Measurements from ENCODE around the gene MINDY4. TPM values are rescaled to one million over a fixed set of nuclear protein-coding genes. Genes with fewer than 3 reads are reported as not detected.

Gene MINDY4
- total and polyA plus RNA-seq, 2 of the 4 experiments (the other 2 are of a cell fraction): 1.8 to 3.6 TPM

GRCh38 chr7:30761214-30762156 is 9.7 kb upstream of the MINDY4 start:
- H4K5ac ChIP-seq (ENCODE audit: low read depth, low read length): no peak overlapping the region
- intact Hi-C loops (cut with micrococcal nuclease): no loop called here
- DNase-seq (no peak), ATAC-seq (ENCODE audit: low read depth) (no peak)
- H3K4me2 ChIP-seq (ENCODE audit: low read depth, low read length): no peak overlapping the region
- no peak overlapping the region for H3K56ac ChIP-seq (ENCODE audit: extremely low read depth, insufficient read depth, low read length)
- H2AFZ ChIP-seq (replicated peaks; ENCODE audit: low read length, poor library complexity): no peak overlapping the region
- peaks cover 16% of the 10 kb centered on the region; the same call in 1 of the 2 replicates for H3K4me1 ChIP-seq (ENCODE audit: control insufficient read depth, insufficient read depth, low read length)
- in situ Hi-C loops (cut with MboI; ENCODE audit: low sequenced_read_pairs): no loop called here
- H4K8ac ChIP-seq (ENCODE audit: low read depth in 2 of 2, low read length in 2 of 2): no peak overlapping the region
- H2BK5ac ChIP-seq (ENCODE audit: low read depth, low read length, poor library complexity, severe bottlenecking): no peak overlapping the region
- H2BK15ac ChIP-seq (ENCODE audit: low read depth, low read length): no peak overlapping the region
- H2AK5ac ChIP-seq (ENCODE audit: low read depth, low read length): no peak overlapping the region
- peaks cover 3% of the 10 kb centered on the region; the same call in 1 of the 2 replicates for H3K9me1 ChIP-seq (ENCODE audit: insufficient read depth, low read length)
- 0% methylated on average over 1 of the region's 13 CpGs; no CpG with 5 or more reads in 1 of the 2 experiments for WGBS, 2 experiments (ENCODE audit: extremely low coverage in 2 of 2, insufficient read length in 1 of 2)
- H3K27ac ChIP-seq (ENCODE audit: insufficient read depth, low read length): no peak overlapping the region
- no peak overlapping the region for H2BK20ac ChIP-seq (ENCODE audit: low read depth, low read length)
- no peak overlapping the region for H3K14ac ChIP-seq (replicated peaks; ENCODE audit: low read depth, low read length)
- no peak overlapping the region for H2BK120ac ChIP-seq (ENCODE audit: low read depth, low read length)
- no peaks in the 10 kb centered on the region for H3K36me3 ChIP-seq (ENCODE audit: control insufficient read depth, insufficient read depth, low read length)
- no TSS peak for BruUV-seq (replicated peaks)
- no peak overlapping the region for H4K91ac ChIP-seq (ENCODE audit: insufficient read depth, low read depth, low read length)
- H3K27me3 ChIP-seq (ENCODE audit: control insufficient read depth, insufficient read depth, low read length): 0 out of 2 replicates have a peak, but pooled peaks cover 2% of the 10 kb centered on the region
- dilution Hi-C loops (cut with HindIII; ENCODE audit: low sequenced_read_pairs, unreplicated experiment): no loop called here
- no peak overlapping the region for H3K4ac ChIP-seq (ENCODE audit: low read depth, low read length)
- H3K18ac ChIP-seq (ENCODE audit: low read depth, low read length): no peak overlapping the region
- H3K9ac ChIP-seq (ENCODE audit: low read depth, low read length): no peak overlapping the region
- H3K23ac ChIP-seq (ENCODE audit: low read depth, low read length): no peak overlapping the region
- no peaks in the 10 kb centered on the region for H4K20me1 ChIP-seq (ENCODE audit: insufficient read depth, low read length)
- H3K79me1 ChIP-seq (ENCODE audit: low read depth in 1 of 2, low read length in 2 of 2): no peaks in the 10 kb centered on the region
- POLR2A ChIA-PET (ENCODE audit: unreplicated experiment): no interaction called here
- CTCF ChIA-PET: no interaction called here
- 0 out of 2 replicates have a peak, but pooled peaks cover 2% of the 10 kb centered on the region for H3K9me3 ChIP-seq (ENCODE audit: control insufficient read depth, insufficient read depth, low read length)
- H2AK9ac ChIP-seq (replicated peaks; ENCODE audit: low read depth, low read length, poor library complexity): no peak overlapping the region
- H3K4me3 ChIP-seq (ENCODE audit: insufficient read depth, low read depth, low read length): no peak overlapping the region
- TF ChIP-seq RCOR1 (IDR thresholded peaks at IDR 0.05; ENCODE audit: insufficient replicate concordance, low read length) (no peak), CHD1 (IDR thresholded peaks at IDR 0.05; ENCODE audit: low read depth, low read length) (no peak), MXI1 (IDR thresholded peaks at IDR 0.05; ENCODE audit: borderline replicate concordance, low read depth, low read length) (no peak), RFX5 (IDR thresholded peaks at IDR 0.05; ENCODE audit: low read depth, low read length) (no peak), CTCF (conservative IDR thresholded peaks at IDR 0.05; ENCODE audit: low read depth, low read length) (no peak), USF2 (IDR thresholded peaks at IDR 0.05; ENCODE audit: low read depth, low read length) (no peak), CEBPB (IDR thresholded peaks at IDR 0.05; ENCODE audit: low read depth, low read length) (no peak), MAFK (IDR thresholded peaks at IDR 0.05; ENCODE audit: low read depth, low read length) (no peak), ELK1 (IDR thresholded peaks at IDR 0.05; ENCODE audit: borderline replicate concordance, low read depth, low read length) (no peak), POLR2A (IDR thresholded peaks at IDR 0.05; ENCODE audit: low read depth, low read length) (no peak), RAD21 (IDR thresholded peaks at IDR 0.05; ENCODE audit: low read length) (no peak), MAZ (IDR thresholded peaks at IDR 0.05; ENCODE audit: borderline replicate concordance, low read depth, low read length) (no peak), NFE2L2 (IDR thresholded peaks at IDR 0.05; ENCODE audit: low read depth, low read length) (no peak), SMC3 (IDR thresholded peaks at IDR 0.05; ENCODE audit: low read depth, low read length) (no peak)

All from IMR-90 (cell line).